MCF 10A (cell line): ENCODE data around the gene STRBP. TPM values are rescaled to one million over a fixed set of nuclear protein-coding genes. Genes with fewer than 3 reads are reported as not detected.

Experiments used
- BruUV-seq: library from RNA; stranded (reverse); fragments of 400-500 nt; replicated peaks from 2 replicates; lab custom pipeline; 2021; lab: Mats Ljungman, UMichigan
- CTCF ChIA-PET: fragments of 300-600 bp; sonication (Branson Sonifier 250); formaldehyde crosslinking; extraction: SDS; loops from one replicate; lab custom pipeline; 2021; ENCODE audit warnings: antibody characterized with exemption, inconsistent platforms; lab: Yijun Ruan, JAX
- POLR2A ChIA-PET: fragments of 300-600, 350-650 bp; sonication (Branson Sonifier 250); formaldehyde crosslinking; extraction: SDS; loops from one replicate; lab custom pipeline; 2020; ENCODE audit warnings: antibody characterized with exemption, inconsistent platforms; lab: Yijun Ruan, JAX
- DNase-seq: peaks from one replicate; pipeline ENCODE4 v3.0.0-alpha.2; 2018; ENCODE audit not compliant: unreplicated experiment
- H3K27ac Mint-ChIP-seq: one replicate; pipeline ENCODE4 v1.8.0; 2022; ENCODE audit warnings: mild to moderate bottlenecking, low read depth, mixed read lengths; ENCODE audit not compliant: unreplicated experiment
- H3K27me3 Mint-ChIP-seq: one replicate; pipeline ENCODE4 v1.8.0; 2022; ENCODE audit warnings: mixed read lengths; ENCODE audit not compliant: insufficient read depth, unreplicated experiment
- H3K36me3 Mint-ChIP-seq: one replicate; pipeline ENCODE4 v1.8.0; 2022; ENCODE audit warnings: mild to moderate bottlenecking, moderate library complexity, mixed read lengths; ENCODE audit not compliant: insufficient read depth, unreplicated experiment
- H3K4me1 Mint-ChIP-seq: one replicate; pipeline ENCODE4 v1.8.0; 2022; ENCODE audit warnings: mixed read lengths; ENCODE audit not compliant: insufficient read depth, unreplicated experiment
- H3K4me3 Mint-ChIP-seq: one replicate; pipeline ENCODE4 v1.8.0; 2022; ENCODE audit warnings: mild to moderate bottlenecking, moderate library complexity, mixed read lengths; ENCODE audit not compliant: unreplicated experiment
- H3K9me3 Mint-ChIP-seq: one replicate; pipeline ENCODE4 v1.8.0; 2022; ENCODE audit warnings: mixed read lengths; ENCODE audit not compliant: unreplicated experiment
- CTCF ChIP-seq: fragments of 200-600 bp; IDR thresholded peaks from one replicate; pipeline ENCODE4 v1.8.0; 2022; ENCODE audit warnings: antibody characterized with exemption, mild to moderate bottlenecking; ENCODE audit not compliant: unreplicated experiment
- intact Hi-C: fragments of 100-400 bp; cut with micrococcal nuclease; formaldehyde crosslinking; loops from 2 replicates; pipeline ENCODE4 v1.14.1; 2022
- total RNA-seq: library from RNA; stranded (reverse); gene quantifications from 2 replicates; pipeline ENCODE4 v1.2.3, GENCODE V29; 2022

The STRBP gene
- total RNA-seq, 1 experiment from 2014 or later: 9.4 TPM

- H3K4me1 Mint-ChIP-seq: no peaks in the 10 kb centered on the region
Observed at GRCh38 chr9:123128591-123128990, 139.8 kb downstream of the STRBP start.

GRCh38 chr9:123127512-123128075 is 140.8 kb downstream of the STRBP start:
- intact Hi-C loops: no loop called here
- Mint-ChIP-seq H3K4me1 (no peaks in the 10 kb centered on the region), H3K36me3 (peaks cover 1% of the 10 kb centered on the region), H3K27ac (no peak overlapping the region), H3K4me3 (no peak overlapping the region), H3K27me3 (no peaks in the 10 kb centered on the region), H3K9me3 (no peaks in the 10 kb centered on the region)
- BruUV-seq: no TSS peak
- POLR2A ChIA-PET: no interaction called here
- no peak for DNase-seq
- CTCF ChIA-PET: no interaction called here
- TF ChIP-seq CTCF: no peak

More at GRCh38 chr9:123128591-123128990, 139.8 kb downstream of the STRBP start:
- intact Hi-C loops: no loop called here
- CTCF ChIA-PET: interaction anchor here (1.4 kb wide), 2 partner anchors 26 to 222 kb away, joined by 4 to 6 read pairs; no protein-coding TSS in a partner anchor
- DNase-seq: no peak
- no peak overlapping the region for H3K27ac Mint-ChIP-seq
- H3K4me3 Mint-ChIP-seq: no peak overlapping the region
- TF ChIP-seq CTCF: no peak
- no peaks in the 10 kb centered on the region for H3K36me3 Mint-ChIP-seq
- no peaks in the 10 kb centered on the region for H3K27me3 Mint-ChIP-seq
- POLR2A ChIA-PET: interaction anchor here (0.5 kb wide), 1 partner anchor 268 kb away, joined by 3 read pairs; no protein-coding TSS in a partner anchor
- H3K9me3 Mint-ChIP-seq: no peaks in the 10 kb centered on the region
- BruUV-seq: no TSS peak

GRCh38 chr9:123121457-123121856 is 146.9 kb downstream of the STRBP start:
- Mint-ChIP-seq H3K27me3 (no peaks in the 10 kb centered on the region), H3K9me3 (no peaks in the 10 kb centered on the region), H3K4me1 (no peaks in the 10 kb centered on the region), H3K36me3 (peaks cover 4% of the 10 kb centered on the region), H3K27ac (no peak overlapping the region), H3K4me3 (no peak overlapping the region)
- no peak for DNase-seq
- no TSS peak for BruUV-seq
- ChIA-PET POLR2A (interaction anchor here (1.0 kb wide), 1 partner anchor 18 kb away, joined by 3 read pairs; no protein-coding TSS in a partner anchor), CTCF (interaction anchor here (0.7 to 1.1 kb wide), 2 partner anchors 29 to 227 kb away, joined by 3 to 5 read pairs; no protein-coding TSS in a partner anchor)
- intact Hi-C loops: no loop called here
- TF ChIP-seq CTCF: no peak

GRCh38 chr9:123120953-123121352 is 147.4 kb downstream of the STRBP start:
- H3K4me3 Mint-ChIP-seq: no peak overlapping the region
- ChIA-PET POLR2A (interaction anchor here (1.0 kb wide), 1 partner anchor 18 kb away, joined by 3 read pairs; no protein-coding TSS in a partner anchor), CTCF (interaction anchor here (1.1 kb wide), 1 partner anchor 29 kb away, joined by 5 read pairs; no protein-coding TSS in a partner anchor)
- no TSS peak for BruUV-seq
- intact Hi-C loops: no loop called here
- H3K27me3 Mint-ChIP-seq: no peaks in the 10 kb centered on the region
- H3K9me3 Mint-ChIP-seq: no peaks in the 10 kb centered on the region
- TF ChIP-seq CTCF: no peak
- no peak overlapping the region for H3K27ac Mint-ChIP-seq
- peaks cover 6% of the 10 kb centered on the region for H3K36me3 Mint-ChIP-seq
- no peaks in the 10 kb centered on the region for H3K4me1 Mint-ChIP-seq
- DNase-seq: no peak
